H1 (cell line): Measurements from ENCODE around the gene TTC28. TPM values are rescaled to one million over a fixed set of nuclear protein-coding genes. Genes with fewer than 3 reads are reported as not detected.

Experiments
- CBX5 ChIP-seq: fragments of 300-800, 300-1000 bp; sonication (generic); IDR thresholded peaks from 2 replicates; pipeline ENCODE4 v1.7.1; 2016; ENCODE audit warnings: antibody characterized with exemption, low read length, low read depth
- CREB1 ChIP-seq: IDR thresholded peaks from 2 replicates; pipeline ENCODE4 v1.6.1; 2012; ENCODE audit warnings: inconsistent platforms
- EZH2 ChIP-seq: fragments of 200-600 bp; sonication (generic); IDR thresholded peaks from 2 replicates; pipeline ENCODE4 v1.7.1; 2012; ENCODE audit warnings: low read depth, mild to moderate bottlenecking, moderate library complexity, low read length, inconsistent platforms; ENCODE audit not compliant: severe bottlenecking
- NRF1 ChIP-seq: IDR thresholded peaks from 2 replicates; pipeline ENCODE4 v1.6.1; 2011; ENCODE audit warnings: mild to moderate bottlenecking, low read depth, low read length, improper control_type of control experiment
- RNF2 ChIP-seq: fragments of 200-900, 300-1000 bp; sonication (generic); IDR thresholded peaks from 2 replicates; pipeline ENCODE4 v1.7.1; 2016; ENCODE audit warnings: borderline replicate concordance, low read depth, mild to moderate bottlenecking, antibody characterized with exemption, low read length; ENCODE audit not compliant: poor library complexity, severe bottlenecking; ENCODE audit errors: missing control alignments
- SAP30 ChIP-seq: fragments of 300-600 bp; sonication (generic); IDR thresholded peaks from 2 replicates; pipeline ENCODE4 v1.7.1; 2012; ENCODE audit warnings: low read length, moderate library complexity, mild to moderate bottlenecking, inconsistent platforms; ENCODE audit not compliant: insufficient read depth, insufficient replicate concordance
- SIX5 ChIP-seq: IDR thresholded peaks from 2 replicates; pipeline ENCODE4 v1.6.1; 2011; ENCODE audit warnings: mild to moderate bottlenecking, low read depth, low read length
- TAF7 ChIP-seq: optimal IDR thresholded peaks from 2 replicates; pipeline ENCODE3; 2011; ENCODE audit warnings: low read depth, mild to moderate bottlenecking, inconsistent platforms, low read length, moderate library complexity, borderline replicate concordance
- polyA plus RNA-seq, 7 experiments: library from polyadenylated mRNA; depleted of rRNA in 3 of 7; stranded (reverse) in 5 of 7; unstranded in 2 of 7; fragments of >200 nt in 5 of 7; fragments of 200-250 nt in 2 of 7; gene quantifications; 1 replicate in 5 of 7; 2 replicates in 1 of 7; 4 replicates in 1 of 7; pipeline versions ENCODE4 v1.2.1 to v1.2.3, GENCODE V29; 2011 to 2013; ENCODE audit warnings: missing spikeins in 2 of 7, mixed read lengths in 2 of 7
- total RNA-seq: library from RNA; stranded (reverse); fragmentation: NEBNext Ultra II Directional; extraction: Animal tissue kit (Norgen Biotek cat#: 25700); gene quantifications from 2 replicates; pipeline ENCODE4 v1.2.1, GENCODE V29; 2021
- TF ChIP-seq, protein P1 (sequence below): IDR thresholded peaks from 2 replicates; pipeline ENCODE4 v1.6.1; 2011; ENCODE audit warnings: low read depth, mild to moderate bottlenecking, low read length; ENCODE audit not compliant: insufficient read depth

Gene TTC28
- total and polyA plus RNA-seq, 2 of the 8 experiments (the other 6 are each of a cell fraction or from before 2014, with no cell fraction given), result 2.6 to 12.6 TPM

DNA sequence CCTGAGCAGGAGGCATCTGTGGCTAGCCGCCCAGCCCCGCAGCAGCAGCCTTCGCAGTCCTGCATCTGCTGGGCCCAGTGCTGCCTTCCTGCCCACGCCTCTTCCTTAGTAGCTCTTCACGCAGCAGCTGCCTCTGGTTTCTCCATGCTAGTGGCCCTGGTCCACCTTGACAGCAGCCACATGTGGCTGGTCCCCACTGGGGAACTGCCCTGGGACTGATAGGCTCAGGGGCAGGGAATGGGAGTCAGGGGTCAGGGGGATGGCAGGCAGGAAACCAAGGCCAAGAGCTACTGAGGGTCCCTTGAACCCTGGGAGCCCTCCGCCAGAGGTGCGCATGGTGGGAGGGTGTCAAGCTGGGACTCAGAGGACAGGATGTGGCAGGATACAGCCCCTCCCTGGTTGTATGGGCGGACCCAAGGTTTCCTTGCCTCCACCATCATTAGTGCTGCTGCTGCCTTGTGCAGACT lies 661.1 kb downstream of the TTC28 start (continued):
- TF ChIP-seq TAF7 (no peak), NRF1 (no peak), CBX5 (no peak), RNF2 (no peak), SIX5 (no peak), CREB1 (no peak), SAP30 (no peak), EZH2 (no peak)
- TF ChIP-seq, protein P1, sequence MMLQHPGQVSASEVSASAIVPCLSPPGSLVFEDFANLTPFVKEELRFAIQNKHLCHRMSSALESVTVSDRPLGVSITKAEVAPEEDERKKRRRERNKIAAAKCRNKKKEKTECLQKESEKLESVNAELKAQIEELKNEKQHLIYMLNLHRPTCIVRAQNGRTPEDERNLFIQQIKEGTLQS, result no peak
